GM06990 (cell line): Measurements from ENCODE around the gene HSD17B12.

Experiments used
- DNase-seq: peaks from one replicate; pipeline ENCODE4 v3.0.0-alpha.2; 2011; ENCODE audit not compliant: insufficient read length; ENCODE audit errors: extremely low read depth
- H3K27me3 ChIP-seq: replicated peaks from 2 replicates; pipeline ENCODE4 v1.6.0; 2011; ENCODE audit warnings: low read length; ENCODE audit not compliant: control insufficient read depth, insufficient read depth
- H3K36me3 ChIP-seq: 2 replicates; pipeline ENCODE4 v1.5.1; 2011; ENCODE audit warnings: low read length; ENCODE audit not compliant: control insufficient read depth, insufficient read depth
- H3K4me3 ChIP-seq: replicated peaks from 2 replicates; pipeline ENCODE4 v1.5.1; 2011; ENCODE audit warnings: low read depth, mild to moderate bottlenecking, control low read depth, low read length
- CTCF ChIP-seq: IDR thresholded peaks from 2 replicates; pipeline ENCODE4 v1.5.1; 2011; ENCODE audit warnings: low read length, control low read depth, mild to moderate bottlenecking, inconsistent platforms; ENCODE audit not compliant: insufficient read depth, poor library complexity, severe bottlenecking

The HSD17B12 gene

GRCh38 chr11:43797866-43798265 lies 117.3 kb downstream of the HSD17B12 start:
- TF ChIP-seq CTCF: no peak
- Histone ChIP-seq H3K36me3 (peaks cover 1% of the 10 kb centered on the region), H3K4me3 (no peak overlapping the region), H3K27me3 (no peaks in the 10 kb centered on the region)
- DNase-seq: no peak

DNA sequence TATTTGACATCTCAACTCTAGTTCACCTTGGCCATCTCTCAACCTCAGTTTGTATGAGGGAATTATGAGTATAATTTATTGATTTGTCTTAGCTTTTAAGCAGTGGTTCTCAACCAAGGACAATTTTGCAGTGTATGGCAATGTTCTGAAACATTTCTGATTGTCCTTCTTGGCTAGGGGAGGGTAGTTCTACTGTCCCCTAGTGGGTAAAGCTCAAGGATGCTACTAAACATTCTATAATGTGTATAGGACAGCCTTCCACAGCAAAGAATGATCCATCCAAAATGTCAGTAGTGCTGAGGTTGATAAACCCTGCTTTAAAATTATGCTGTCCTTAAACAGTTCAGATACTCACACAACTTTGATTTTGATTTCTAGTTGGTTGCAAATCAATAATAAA lies 122.0 kb downstream of the HSD17B12 start:
- H3K36me3 ChIP-seq: peaks cover 3% of the 10 kb centered on the region
- peak; percentile 32 for TF ChIP-seq CTCF
- no peak for DNase-seq
- no peaks in the 10 kb centered on the region for H3K27me3 ChIP-seq
- no peak overlapping the region for H3K4me3 ChIP-seq

DNA sequence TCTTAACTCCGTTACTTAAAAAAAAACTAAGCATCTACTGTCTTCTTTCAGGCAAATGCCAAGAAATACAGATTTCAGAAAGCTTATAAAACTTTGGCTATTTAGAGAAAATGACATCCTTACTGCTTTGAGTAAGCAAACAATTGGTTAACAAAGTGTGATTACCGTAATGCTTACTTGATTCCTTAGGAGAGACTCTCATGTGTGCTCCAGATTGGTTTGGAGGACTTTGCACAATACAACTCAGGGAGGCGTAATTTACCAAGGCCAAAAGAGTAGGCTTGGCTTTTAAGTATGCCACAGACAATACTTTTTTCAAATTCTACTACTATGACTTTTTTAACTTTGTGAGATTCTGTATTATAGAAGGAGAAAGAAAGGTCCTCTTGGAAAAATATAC lies 123.2 kb downstream of the HSD17B12 start:
- no peak for TF ChIP-seq CTCF
- Histone ChIP-seq H3K27me3 (no peaks in the 10 kb centered on the region), H3K36me3 (peaks cover 3% of the 10 kb centered on the region)

GRCh38 chr11:43806976-43807375 lies 126.4 kb downstream of the HSD17B12 start:
- no peak for TF ChIP-seq CTCF
- peaks cover 2% of the 10 kb centered on the region; the same call in 1 of the 2 replicates for H3K36me3 ChIP-seq
- H3K4me3 ChIP-seq: no peak overlapping the region

More for the DNA sequence above, 123.2 kb downstream of the HSD17B12 start:
- DNase-seq: no peak
- no peak overlapping the region for H3K4me3 ChIP-seq

DNA sequence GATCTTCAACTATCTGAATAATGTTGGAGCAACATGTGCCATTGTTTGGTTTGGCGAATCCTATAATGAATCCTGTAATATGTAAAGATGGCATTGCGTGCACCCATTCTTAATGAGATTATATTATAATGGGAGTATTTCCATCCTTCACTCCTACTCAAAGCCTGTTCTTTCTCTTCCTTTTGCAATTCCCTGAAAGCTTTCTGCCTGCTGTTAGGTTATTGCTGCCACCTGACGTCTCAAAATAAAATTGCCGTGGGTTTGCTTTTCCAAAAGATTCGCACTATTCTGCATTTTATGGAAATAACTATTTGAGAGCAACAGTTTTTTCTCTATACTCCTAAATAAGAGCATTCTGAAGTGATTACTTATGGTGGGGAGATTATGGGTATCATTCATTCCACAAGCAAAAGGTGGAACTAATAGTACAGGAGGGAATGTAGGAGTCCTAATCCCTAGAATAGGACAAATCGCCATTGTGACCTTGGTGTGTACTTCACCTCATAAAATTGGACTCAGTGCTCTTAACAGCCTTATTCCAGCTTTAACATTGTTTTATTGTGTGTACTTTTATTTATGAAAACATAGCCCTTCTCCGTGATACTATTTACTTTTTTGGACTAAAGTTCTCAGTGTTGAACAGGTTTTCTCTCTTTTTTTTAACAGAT lies 130.5 kb downstream of the HSD17B12 start:
- DNase-seq: no peak
- no peak for TF ChIP-seq CTCF
- no peaks in the 10 kb centered on the region for H3K27me3 ChIP-seq
- H3K4me3 ChIP-seq: no peak overlapping the region
- peaks cover 3% of the 10 kb centered on the region for H3K36me3 ChIP-seq

More at GRCh38 chr11:43806976-43807375, 126.4 kb downstream of the HSD17B12 start:
- H3K27me3 ChIP-seq: no peaks in the 10 kb centered on the region
- no peak for DNase-seq

GRCh38 chr11:43812471-43812870 lies 131.9 kb downstream of the HSD17B12 start:
- Histone ChIP-seq H3K4me3 (no peak overlapping the region), H3K27me3 (no peaks in the 10 kb centered on the region), H3K36me3 (peaks cover 3% of the 10 kb centered on the region)
- TF ChIP-seq CTCF: no peak
- no peak for DNase-seq
